NCI-H2196 (cell line): ENCODE data around the gene COL9A3.

ENCODE experiments used
- DNase-seq: peaks from one replicate; lab custom pipeline; 2025; ENCODE audit not compliant: unreplicated experiment; lab: John Stamatoyannopoulos, UW

Gene COL9A3

DNA sequence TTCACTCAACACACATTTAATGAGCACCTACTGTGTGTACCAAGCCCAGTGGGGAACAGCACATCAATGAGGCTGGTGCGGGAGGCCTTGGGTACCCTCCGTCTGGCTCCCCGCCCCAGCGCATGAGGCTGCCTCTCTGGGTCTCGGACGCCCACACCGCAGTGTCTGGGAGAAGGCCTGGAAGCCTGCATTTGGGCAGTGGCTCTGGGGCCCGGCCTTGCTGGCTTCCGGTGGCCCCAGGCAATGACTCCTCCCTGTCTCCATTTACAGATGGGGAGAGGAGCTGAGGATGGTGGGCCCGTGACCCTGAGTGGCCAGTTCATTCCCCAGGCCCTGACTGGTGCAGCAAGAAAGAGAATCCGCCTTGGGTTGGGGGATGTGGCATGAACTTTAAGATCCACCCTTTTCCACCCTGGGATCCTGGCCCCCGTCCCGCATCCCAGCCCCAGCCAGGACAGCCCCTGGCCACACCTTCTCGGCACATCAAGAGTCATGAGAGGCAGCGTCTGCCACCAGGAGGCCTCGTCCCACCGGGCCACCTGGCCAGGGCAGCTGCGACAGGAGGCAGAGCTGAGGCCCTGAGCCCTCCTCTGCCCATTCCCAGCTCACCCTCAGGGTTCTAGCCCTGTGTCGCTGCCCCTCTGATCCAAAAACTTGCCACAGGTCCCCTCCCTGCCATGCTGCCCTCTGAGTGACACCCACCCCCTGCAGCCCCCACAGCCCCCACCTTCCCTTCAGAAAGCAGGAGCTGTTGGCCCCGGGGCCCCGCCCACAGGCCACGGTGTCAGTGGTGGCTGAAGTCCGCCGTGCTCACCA is 38.0 kb upstream of the COL9A3 start:
- no peak for DNase-seq

- no peak for DNase-seq
Measured at GRCh38 chr20:62779417-62779685, 37.5 kb upstream of the COL9A3 start.

- no peak for DNase-seq
Measured at GRCh38 chr20:62780204-62780603, 36.6 kb upstream of the COL9A3 start.

DNA sequence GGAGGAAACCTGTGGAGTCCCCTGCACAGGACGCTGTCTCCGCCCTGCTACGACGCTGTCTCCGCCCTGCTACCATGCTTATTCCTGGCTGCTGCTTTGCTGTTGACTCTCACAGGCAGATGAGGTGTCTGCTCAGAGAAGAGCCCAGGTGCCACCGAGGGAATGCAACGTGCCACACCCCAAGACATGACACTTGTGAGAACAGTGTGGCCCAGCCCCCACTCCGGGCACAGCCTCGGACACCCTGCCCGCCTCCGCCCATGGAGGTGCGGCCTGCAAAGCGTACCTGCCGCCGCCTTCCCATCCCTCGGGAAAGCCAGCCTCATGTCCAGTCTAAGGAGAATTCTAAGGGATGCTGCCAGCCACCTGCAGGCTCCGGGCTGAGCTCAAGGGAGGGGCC is 36.2 kb upstream of the COL9A3 start:
- no peak for DNase-seq

DNA sequence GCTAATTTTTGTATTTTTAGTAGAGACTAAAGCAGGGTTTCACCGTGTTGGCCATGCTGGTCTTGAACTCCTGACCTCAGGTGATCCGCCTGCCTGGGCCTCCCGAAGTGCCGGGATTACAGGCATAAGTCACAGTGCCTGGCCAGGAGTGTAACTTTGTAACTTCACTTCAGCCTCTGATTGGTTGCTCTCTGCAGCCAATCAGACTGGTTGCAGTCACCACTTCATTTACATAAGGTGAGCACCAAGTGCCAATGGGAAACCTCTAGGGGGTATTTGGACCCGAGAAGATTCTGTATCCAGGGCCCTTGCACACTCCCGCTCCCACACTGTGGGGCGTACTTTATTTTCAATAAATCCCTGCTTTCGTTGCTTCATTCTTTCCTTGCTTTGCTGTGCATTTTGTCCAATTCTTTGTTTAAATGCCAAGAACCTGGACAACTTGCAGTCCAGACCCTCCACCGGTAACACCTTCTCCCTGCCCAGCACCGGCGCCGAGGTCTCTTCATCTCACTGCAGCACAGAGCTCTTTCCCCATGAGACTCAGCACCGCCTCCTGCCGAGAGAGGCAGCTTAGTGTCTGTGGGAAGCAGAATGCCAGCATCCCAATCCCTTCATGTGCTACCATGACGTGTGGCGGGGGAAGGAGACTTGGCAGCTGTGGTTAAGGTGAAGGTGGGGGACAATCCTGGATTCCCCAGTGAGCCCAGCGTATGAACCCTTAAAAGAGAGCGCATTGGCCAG is 34.5 kb upstream of the COL9A3 start:
- no peak for DNase-seq

GRCh38 chr20:62782893-62783278 is 34.0 kb upstream of the COL9A3 start:
- no peak for DNase-seq

GRCh38 chr20:62784497-62784896 is 32.4 kb upstream of the COL9A3 start:
- DNase-seq = no peak

GRCh38 chr20:62785393-62785792 is 31.5 kb upstream of the COL9A3 start:
- DNase-seq = no peak

DNA sequence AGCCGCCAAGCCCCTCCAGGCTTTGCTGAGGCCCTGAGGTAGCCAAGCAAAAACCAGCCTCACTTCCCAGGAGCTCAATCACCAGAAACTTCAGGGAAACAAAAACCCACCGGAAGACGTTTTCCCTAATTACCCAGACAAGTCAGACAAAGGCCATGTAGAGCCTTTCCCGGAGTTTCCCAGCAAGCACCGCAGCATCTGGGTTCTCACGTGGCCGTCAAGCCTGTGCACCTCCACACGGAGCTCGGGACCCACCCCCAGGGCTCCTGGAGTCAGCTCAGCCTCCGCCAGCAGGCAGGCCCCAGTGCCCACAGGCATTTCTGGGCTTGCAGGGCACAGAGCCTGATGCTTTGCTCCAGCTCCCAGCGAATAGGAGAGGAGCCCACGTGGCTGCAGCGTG is 30.7 kb upstream of the COL9A3 start:
- no peak for DNase-seq

DNA sequence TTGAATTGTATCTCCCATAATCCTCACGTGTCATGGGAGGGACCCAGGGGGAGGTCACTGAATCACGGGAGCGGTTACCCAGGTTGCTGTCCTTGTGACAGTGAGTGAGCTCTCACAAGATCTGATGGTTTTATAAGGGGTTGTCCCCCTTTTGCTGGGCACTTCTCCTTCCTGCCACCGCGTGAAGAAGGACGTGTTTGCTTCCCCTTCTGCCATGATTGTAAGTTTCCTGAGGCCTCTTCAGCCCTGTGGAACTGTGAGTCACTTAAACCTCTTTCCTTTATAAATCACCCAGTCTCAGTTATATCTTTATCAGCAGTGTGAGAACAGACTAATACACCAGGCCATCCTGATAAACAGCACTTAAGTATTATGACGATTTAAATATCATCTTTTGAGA is 29.5 kb upstream of the COL9A3 start:
- DNase-seq = no peak

GRCh38 chr20:62787866-62788265 is 29.0 kb upstream of the COL9A3 start:
- peak; percentile 23 for DNase-seq

DNA sequence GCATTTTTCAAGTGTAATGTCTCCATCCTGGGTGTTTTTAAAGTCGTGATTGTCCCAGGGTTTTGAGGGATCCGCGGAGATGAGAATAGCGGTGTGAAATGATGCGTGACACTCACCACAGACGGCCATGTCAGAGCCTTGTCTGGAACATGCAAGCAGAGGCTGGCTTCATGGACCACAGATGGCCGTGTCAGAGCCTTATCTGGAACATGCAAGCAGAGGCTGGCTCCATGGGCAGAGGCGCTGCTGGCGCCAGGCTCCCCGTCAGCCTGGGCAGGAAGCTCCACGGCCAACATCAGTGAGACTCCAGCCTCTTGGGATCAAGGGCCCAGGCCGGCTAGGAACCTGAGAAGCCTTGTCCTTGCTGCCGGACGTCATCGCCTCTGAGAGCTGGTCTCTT is 28.2 kb upstream of the COL9A3 start:
- no peak for DNase-seq

DNA sequence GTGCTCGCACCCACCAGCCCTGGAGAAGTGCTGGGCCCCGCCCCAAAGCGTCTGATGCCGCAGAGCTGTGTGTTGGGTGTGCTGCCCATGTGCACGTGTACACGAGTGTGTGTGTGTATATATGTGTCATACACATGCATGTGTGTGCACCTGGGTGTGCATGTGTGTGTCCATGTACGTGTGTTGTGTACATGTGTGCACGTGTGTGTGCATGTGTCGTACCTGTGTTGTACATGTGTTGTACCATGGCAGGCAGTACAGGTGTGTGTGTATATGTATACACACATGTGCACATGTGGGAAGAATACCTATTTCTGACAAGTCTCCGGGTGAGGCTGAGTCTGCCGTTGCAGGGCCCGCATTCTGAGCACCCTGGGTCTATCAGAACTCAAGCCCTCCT is 26.8 kb upstream of the COL9A3 start:
- DNase-seq = no peak

DNA sequence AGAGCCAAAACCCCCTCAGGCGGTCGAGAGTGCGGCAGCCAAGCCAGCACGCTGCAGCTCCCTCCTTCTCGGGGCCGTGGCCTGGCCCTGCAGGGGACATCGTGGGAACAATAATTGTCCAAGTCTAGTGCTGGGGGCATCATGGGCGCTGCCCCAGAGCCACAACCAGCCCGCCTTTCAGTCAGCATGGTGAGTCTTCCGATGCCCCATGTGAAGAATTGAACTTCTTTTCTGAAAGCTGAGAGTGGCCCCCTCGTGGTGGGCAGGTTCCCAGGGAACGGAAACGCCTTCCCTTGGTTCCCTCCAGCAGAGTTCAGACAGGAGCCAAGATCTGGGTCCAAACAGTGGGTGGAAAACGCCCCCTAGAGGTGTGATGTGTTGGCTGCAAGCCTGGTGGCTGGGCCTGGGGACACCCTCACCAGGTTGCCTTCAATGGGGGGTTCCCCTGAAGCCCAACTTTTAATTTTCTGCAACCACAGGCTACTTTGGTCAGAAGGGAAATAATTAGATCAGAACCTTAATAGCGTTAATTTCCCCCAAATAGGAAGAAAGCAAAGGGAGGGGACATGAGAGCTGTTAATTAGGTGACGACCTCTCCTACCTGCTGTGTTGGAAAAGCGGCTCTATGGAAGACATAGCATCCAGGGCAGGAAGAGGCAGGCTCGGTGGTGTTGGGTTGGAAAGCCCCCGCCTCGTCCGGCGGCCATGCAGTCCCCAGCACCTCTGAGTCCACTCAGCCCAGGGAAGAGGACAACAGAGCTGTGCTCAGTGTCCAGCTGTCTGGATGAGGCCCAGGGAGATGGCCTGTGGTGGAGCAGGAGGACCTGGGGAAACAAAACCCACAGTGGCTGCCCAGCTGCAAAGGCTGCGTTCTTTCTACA is 25.3 kb upstream of the COL9A3 start:
- DNase-seq = peak; percentile 88

DNA sequence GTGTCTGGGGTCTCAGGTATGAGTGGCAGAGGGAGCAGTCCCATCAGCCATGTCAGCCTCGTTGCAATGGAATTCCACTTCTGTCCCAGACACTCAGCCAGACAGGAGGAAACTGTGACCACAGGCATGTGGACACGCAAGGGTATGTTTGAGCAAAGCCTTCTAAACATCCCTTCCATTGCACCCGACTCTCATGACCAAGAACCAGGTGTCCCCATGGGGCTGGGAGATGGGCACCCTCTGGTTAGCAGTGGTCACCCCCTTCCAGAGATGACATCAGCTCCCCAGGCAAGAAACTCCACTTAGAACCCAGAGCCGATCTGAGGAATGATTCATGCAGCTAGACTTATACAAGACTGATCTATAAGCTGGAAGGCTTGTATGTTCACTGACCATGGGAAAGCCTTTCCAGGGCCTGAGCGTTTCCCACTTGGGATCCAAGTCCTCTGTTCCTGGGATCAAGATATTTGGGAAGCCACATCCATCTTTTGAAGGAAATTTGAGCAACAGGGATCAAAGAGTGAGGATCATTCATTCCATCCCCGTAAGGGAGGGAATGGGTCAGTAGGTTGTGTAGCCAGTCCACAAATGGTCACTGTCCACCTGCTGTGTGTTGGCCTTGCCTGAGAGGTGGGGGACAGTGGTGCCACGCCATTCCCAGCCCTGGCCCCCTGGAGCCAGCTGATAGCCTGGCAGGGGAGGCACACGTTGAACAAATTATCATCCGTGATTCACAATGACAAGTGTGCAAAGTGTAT is 24.5 kb upstream of the COL9A3 start:
- DNase-seq = no peak

DNA sequence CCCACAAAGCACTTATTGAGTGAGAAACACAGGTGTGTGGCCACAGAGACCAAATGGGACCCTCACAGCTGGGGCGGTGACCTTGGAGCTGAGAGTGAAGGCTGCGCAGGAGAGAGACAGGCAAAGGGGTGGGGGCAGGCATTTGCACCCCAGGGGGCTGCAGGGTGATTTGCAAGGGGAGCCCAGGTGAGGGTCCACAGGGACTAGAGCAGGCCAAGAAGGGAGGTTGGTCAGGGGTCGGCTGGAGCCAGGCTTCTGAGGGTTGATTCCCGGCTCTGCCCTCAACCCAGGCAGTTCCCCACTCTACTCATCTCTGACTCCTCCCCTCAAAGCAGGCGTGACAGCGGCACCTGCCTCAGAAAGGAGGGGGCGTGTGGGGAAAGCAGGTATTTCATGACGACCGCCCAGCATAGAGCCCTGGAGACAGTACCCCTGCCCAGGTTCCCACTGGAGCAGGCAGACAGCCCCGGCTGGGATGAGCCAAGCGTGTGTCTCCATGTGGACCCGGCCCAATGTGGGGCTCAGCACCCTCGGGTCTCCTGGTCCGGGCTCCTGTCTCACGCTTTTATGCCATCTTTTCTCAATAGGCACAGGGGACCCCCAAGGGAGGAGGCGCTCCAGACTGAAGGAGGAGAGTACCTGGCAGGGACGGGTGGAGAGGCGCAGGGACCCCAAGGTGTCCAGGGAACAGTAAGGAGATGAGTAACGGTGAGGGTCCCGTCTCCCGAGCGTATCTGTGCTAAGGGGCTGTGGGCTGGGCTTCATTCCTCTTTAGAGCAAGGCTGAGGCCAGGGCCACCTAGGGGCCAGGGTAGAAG is 23.7 kb upstream of the COL9A3 start:
- DNase-seq = no peak

GRCh38 chr20:62793757-62794006 is 23.2 kb upstream of the COL9A3 start:
- no peak for DNase-seq

- peak; percentile 98 for DNase-seq
Measured at GRCh38 chr20:62794007-62794724, 22.7 kb upstream of the COL9A3 start.

- peak; percentile 57 for DNase-seq
Measured at GRCh38 chr20:62795023-62795761, 21.7 kb upstream of the COL9A3 start.
